HL-60 (cell line): ENCODE measurements around the gene KHDC4.

Experiments
- DNase-seq, 2 experiments: peaks; one replicate each; pipeline ENCODE4 v3.0.0-alpha.2; 2010 to 2020; ENCODE audit warnings: low read depth in 1 of 2, low spot score in 1 of 2
- H3K27ac ChIP-seq: fragments of 250-450 bp; sonication (Bioruptor Pico); replicated peaks from 2 replicates; pipeline ENCODE4 v1.5.1; 2020; ENCODE audit warnings: mild to moderate bottlenecking, moderate library complexity
- H3K27me3 ChIP-seq: fragments of 250-450 bp; sonication (Bioruptor Pico); 2 replicates; pipeline ENCODE4 v1.5.1; 2021; ENCODE audit warnings: mild to moderate bottlenecking, moderate library complexity; ENCODE audit not compliant: insufficient read depth, poor library complexity, severe bottlenecking
- H3K4me3 ChIP-seq: replicated peaks from 2 replicates; pipeline ENCODE4 v1.5.1; 2011; ENCODE audit warnings: mild to moderate bottlenecking, control low read depth, low read length; ENCODE audit not compliant: insufficient read depth
- GABPA ChIP-seq: IDR thresholded peaks from 2 replicates; pipeline ENCODE4 v1.6.1; 2012; ENCODE audit warnings: low read depth
- POLR2AphosphoS5 ChIP-seq: IDR thresholded peaks from 2 replicates; pipeline ENCODE4 v1.6.1; 2012; ENCODE audit warnings: low read depth
- SPI1 ChIP-seq: IDR thresholded peaks from 2 replicates; pipeline ENCODE4 v1.6.1; 2012; ENCODE audit warnings: low read depth, mild to moderate bottlenecking, borderline replicate concordance
- TF ChIP-seq, protein P1 (sequence below): IDR thresholded peaks from one replicate; pipeline ENCODE4 v1.5.1; 2011; ENCODE audit warnings: low read length, control low read depth, inconsistent platforms; ENCODE audit not compliant: insufficient read depth
- TF ChIP-seq, protein P2 (sequence below): IDR thresholded peaks from 2 replicates; pipeline ENCODE4 v1.6.1; 2012; ENCODE audit warnings: low read depth; ENCODE audit not compliant: insufficient replicate concordance

The KHDC4 gene

DNA sequence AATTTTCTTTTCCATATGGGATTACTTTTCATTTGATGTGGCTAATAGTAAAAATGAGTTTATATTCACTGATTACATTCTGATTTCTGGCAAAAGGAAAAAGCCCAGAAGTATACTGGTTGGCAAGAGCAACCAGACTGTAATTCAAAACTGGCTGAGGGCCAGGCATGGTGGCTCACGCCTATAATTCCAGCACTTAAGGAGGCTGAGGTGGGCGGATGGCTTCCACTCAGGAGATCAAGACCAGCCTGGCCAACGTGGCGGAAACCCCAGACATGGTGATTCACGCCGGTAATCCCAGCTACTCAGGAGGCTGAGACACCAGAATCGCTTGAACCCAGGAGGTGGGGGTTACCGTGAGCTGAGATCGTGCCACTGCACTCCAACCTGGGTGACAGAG, 60.4 kb downstream of the KHDC4 start:
- no peak overlapping the region for H3K27ac ChIP-seq
- TF ChIP-seq, protein P1, sequence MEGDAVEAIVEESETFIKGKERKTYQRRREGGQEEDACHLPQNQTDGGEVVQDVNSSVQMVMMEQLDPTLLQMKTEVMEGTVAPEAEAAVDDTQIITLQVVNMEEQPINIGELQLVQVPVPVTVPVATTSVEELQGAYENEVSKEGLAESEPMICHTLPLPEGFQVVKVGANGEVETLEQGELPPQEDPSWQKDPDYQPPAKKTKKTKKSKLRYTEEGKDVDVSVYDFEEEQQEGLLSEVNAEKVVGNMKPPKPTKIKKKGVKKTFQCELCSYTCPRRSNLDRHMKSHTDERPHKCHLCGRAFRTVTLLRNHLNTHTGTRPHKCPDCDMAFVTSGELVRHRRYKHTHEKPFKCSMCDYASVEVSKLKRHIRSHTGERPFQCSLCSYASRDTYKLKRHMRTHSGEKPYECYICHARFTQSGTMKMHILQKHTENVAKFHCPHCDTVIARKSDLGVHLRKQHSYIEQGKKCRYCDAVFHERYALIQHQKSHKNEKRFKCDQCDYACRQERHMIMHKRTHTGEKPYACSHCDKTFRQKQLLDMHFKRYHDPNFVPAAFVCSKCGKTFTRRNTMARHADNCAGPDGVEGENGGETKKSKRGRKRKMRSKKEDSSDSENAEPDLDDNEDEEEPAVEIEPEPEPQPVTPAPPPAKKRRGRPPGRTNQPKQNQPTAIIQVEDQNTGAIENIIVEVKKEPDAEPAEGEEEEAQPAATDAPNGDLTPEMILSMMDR, result no peak
- no peak for TF ChIP-seq GABPA
- no peak for TF ChIP-seq POLR2AphosphoS5
- TF ChIP-seq, protein P2, sequence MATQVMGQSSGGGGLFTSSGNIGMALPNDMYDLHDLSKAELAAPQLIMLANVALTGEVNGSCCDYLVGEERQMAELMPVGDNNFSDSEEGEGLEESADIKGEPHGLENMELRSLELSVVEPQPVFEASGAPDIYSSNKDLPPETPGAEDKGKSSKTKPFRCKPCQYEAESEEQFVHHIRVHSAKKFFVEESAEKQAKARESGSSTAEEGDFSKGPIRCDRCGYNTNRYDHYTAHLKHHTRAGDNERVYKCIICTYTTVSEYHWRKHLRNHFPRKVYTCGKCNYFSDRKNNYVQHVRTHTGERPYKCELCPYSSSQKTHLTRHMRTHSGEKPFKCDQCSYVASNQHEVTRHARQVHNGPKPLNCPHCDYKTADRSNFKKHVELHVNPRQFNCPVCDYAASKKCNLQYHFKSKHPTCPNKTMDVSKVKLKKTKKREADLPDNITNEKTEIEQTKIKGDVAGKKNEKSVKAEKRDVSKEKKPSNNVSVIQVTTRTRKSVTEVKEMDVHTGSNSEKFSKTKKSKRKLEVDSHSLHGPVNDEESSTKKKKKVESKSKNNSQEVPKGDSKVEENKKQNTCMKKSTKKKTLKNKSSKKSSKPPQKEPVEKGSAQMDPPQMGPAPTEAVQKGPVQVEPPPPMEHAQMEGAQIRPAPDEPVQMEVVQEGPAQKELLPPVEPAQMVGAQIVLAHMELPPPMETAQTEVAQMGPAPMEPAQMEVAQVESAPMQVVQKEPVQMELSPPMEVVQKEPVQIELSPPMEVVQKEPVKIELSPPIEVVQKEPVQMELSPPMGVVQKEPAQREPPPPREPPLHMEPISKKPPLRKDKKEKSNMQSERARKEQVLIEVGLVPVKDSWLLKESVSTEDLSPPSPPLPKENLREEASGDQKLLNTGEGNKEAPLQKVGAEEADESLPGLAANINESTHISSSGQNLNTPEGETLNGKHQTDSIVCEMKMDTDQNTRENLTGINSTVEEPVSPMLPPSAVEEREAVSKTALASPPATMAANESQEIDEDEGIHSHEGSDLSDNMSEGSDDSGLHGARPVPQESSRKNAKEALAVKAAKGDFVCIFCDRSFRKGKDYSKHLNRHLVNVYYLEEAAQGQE, result no peak
- TF ChIP-seq SPI1, result no peak
- DNase-seq, result no peak
- H3K4me3 ChIP-seq, result no peak overlapping the region
- no peaks in the 10 kb centered on the region for H3K27me3 ChIP-seq

DNA sequence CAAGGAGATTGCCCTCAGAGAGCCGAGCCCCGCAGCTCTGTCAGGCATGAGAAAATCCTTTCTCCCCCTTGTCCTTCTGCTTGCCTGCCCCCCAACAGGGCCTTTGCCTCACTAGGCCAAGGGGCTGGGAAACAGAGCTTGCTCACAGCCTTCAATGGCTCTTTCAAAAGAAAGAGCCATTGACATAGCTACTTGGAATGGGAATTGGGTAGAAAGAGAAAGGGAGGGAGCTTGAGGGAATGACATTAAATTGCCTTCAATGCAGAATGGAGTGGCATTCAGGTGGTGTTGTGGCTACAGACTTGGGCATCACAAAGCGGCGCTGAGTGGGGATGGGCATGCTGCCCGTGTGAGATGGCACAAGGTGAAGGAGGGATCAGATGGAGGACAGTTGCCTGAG, 61.7 kb downstream of the KHDC4 start:
- H3K27me3 ChIP-seq, result no peaks in the 10 kb centered on the region

DNA sequence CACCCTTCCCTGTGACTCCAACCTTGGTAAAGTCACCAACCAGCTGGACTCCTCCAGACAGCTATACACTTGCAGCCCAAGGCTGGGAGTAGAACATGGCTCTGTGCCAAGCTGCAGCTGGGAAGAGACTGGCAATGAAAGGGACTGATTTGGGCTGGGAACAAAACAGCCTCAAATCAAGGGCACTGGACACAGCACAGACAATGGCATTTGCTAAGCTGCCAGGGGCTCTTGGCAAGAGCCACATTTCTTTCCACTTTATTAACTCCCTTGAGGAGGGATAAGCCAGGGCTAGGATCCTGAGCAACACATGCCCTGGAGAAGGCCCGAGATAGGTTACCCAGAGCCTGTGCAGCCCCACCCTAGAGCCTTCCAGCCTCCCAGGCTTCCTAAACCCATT, 62.8 kb downstream of the KHDC4 start:
- TF ChIP-seq, protein P1, result no peak
- TF ChIP-seq GABPA (no peak), POLR2AphosphoS5 (no peak), SPI1 (no peak)
- TF ChIP-seq, protein P2, result no peak
- no peak overlapping the region for H3K4me3 ChIP-seq
- H3K27ac ChIP-seq, result no peak overlapping the region
- no peak for DNase-seq
- no peaks in the 10 kb centered on the region for H3K27me3 ChIP-seq

More for the DNA sequence above, 61.7 kb downstream of the KHDC4 start:
- TF ChIP-seq SPI1, result no peak
- no peak for TF ChIP-seq GABPA
- no peak for TF ChIP-seq POLR2AphosphoS5
- TF ChIP-seq, protein P1, result no peak
- TF ChIP-seq, protein P2, result no peak
- DNase-seq, result no peak
- no peak overlapping the region for H3K4me3 ChIP-seq
- no peak overlapping the region for H3K27ac ChIP-seq
